ENCODE data around the gene ZNF394. TPM values are rescaled to one million over a fixed set of nuclear protein-coding genes. Genes with fewer than 3 reads are reported as not detected.

ZNF394 gene
- polyA plus RNA-seq, 1 of the 3 experiments (the other 2 are of a cell fraction) = 19.8 TPM

GRCh38 chr7:99468336-99468918 lies 31.7 kb downstream of the ZNF394 start:
- Histone ChIP-seq H3K4me2 (no peak overlapping the region), H3K4me3 (ENCODE audit: low read depth in 2 of 2, low read length in 1 of 2) (no peak overlapping the region), H4K20me1 (ENCODE audit: insufficient read depth) (no peaks in the 10 kb centered on the region), H3K79me2 (ENCODE audit: insufficient read depth) (peaks cover 38% of the 10 kb centered on the region), H2AFZ (ENCODE audit: low read depth) (no peak overlapping the region), H3F3A (replicated peaks; ENCODE audit: insufficient read depth) (peaks cover 16% of the 10 kb centered on the region), H3K4me1 (ENCODE audit: control insufficient read depth in 1 of 2, insufficient read depth in 2 of 2, low read depth in 1 of 2, low read length in 1 of 2) (peaks cover 4 to 7% of the 10 kb centered on the region in 2 experiments; a peak in 3 of 4 replicates), H3K36me3 (replicated peaks in 1 of 2; ENCODE audit: control insufficient read depth in 1 of 2, insufficient read depth in 2 of 2, low read length in 1 of 2) (peaks cover 6% of the 10 kb centered on the region in 2 experiments), H3K9me3 (no peaks in the 10 kb centered on the region), H3K9me2 (no peaks in the 10 kb centered on the region), H3K9ac (no peak overlapping the region), H3K27me3 (ENCODE audit: insufficient read depth) (no peaks in the 10 kb centered on the region), H3K27ac (ENCODE audit: low read depth in 2 of 2, low read length in 1 of 2) (no peak overlapping the region)
- WGBS (ENCODE audit: low lambda C conversion rate) = 86% methylated on average over 29 of the region's 29 CpGs
- DNase-seq = no peak
- TF ChIP-seq NFIC (IDR thresholded peaks at IDR 0.05; ENCODE audit: borderline replicate concordance) (no peak), USF1 (IDR thresholded peaks at IDR 0.05; ENCODE audit: borderline replicate concordance, low read depth) (no peak)
- CTCF ChIA-PET = no interaction called here
- POLR2A ChIA-PET = no interaction called here

GRCh38 chr7:99465421-99465768 lies 34.7 kb downstream of the ZNF394 start:
- Histone ChIP-seq H3K27ac (ENCODE audit: low read depth in 2 of 2, low read length in 1 of 2) (peak overlapping the region; percentile 68 to 75), H3K9me3 (no peaks in the 10 kb centered on the region), H3K9ac (peak overlapping the region; percentile 93), H3F3A (replicated peaks; ENCODE audit: insufficient read depth) (peaks cover 4% of the 10 kb centered on the region), H4K20me1 (ENCODE audit: insufficient read depth) (peaks cover 16% of the 10 kb centered on the region), H3K36me3 (replicated peaks in 1 of 2; ENCODE audit: control insufficient read depth in 1 of 2, insufficient read depth in 2 of 2, low read length in 1 of 2) (peaks cover 15 to 16% of the 10 kb centered on the region in 2 experiments), H3K9me2 (no peaks in the 10 kb centered on the region), H3K4me1 (ENCODE audit: control insufficient read depth in 1 of 2, insufficient read depth in 2 of 2, low read depth in 1 of 2, low read length in 1 of 2) (peaks cover 4 to 8% of the 10 kb centered on the region in 2 experiments; a peak in 2 of 4 replicates), H3K79me2 (ENCODE audit: insufficient read depth) (peaks cover 62% of the 10 kb centered on the region), H3K4me3 (ENCODE audit: low read depth in 2 of 2, low read length in 1 of 2) (peak overlapping the region; percentile 71 to 97), H2AFZ (ENCODE audit: low read depth) (peak overlapping the region; percentile 100), H3K27me3 (ENCODE audit: insufficient read depth) (no peaks in the 10 kb centered on the region), H3K4me2 (peak overlapping the region; percentile 95)
- TF ChIP-seq SIN3A (IDR thresholded peaks at IDR 0.05; ENCODE audit: borderline replicate concordance, low read depth, low read length) (no peak), REST (IDR thresholded peaks at IDR 0.05; ENCODE audit: low read depth, low read length) (no peak), RAD21 (IDR thresholded peaks at IDR 0.05; ENCODE audit: low read length) (no peak), USF1 (IDR thresholded peaks at IDR 0.05; ENCODE audit: borderline replicate concordance, low read depth) (no peak), EP300 (IDR thresholded peaks at IDR 0.05; ENCODE audit: borderline replicate concordance in 1 of 2, low read depth in 1 of 2, low read length in 1 of 2) (no peak)
- TF ChIP-seq, protein P1, sequence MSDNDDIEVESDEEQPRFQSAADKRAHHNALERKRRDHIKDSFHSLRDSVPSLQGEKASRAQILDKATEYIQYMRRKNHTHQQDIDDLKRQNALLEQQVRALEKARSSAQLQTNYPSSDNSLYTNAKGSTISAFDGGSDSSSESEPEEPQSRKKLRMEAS (IDR thresholded peaks at IDR 0.05; ENCODE audit: low read depth) = no peak
- TF ChIP-seq, protein P2, sequence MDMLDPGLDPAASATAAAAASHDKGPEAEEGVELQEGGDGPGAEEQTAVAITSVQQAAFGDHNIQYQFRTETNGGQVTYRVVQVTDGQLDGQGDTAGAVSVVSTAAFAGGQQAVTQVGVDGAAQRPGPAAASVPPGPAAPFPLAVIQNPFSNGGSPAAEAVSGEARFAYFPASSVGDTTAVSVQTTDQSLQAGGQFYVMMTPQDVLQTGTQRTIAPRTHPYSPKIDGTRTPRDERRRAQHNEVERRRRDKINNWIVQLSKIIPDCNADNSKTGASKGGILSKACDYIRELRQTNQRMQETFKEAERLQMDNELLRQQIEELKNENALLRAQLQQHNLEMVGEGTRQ (IDR thresholded peaks at IDR 0.05; ENCODE audit: borderline replicate concordance, low read depth, low read length) = no peak
- 7% methylated on average over 9 of the region's 9 CpGs for WGBS (ENCODE audit: low lambda C conversion rate)
- ChIA-PET POLR2A (interaction anchor here (0.6 to 1.1 kb wide), 4 partner anchors 10 to 636 kb away, joined by 3 to 6 read pairs (median 4); partner anchors contain the start of genes AP4M1 and MCM7), CTCF (interaction anchor here (0.6 to 1.7 kb wide), 5 partner anchors 20 to 115 kb away, joined by 3 to 5 read pairs (median 3); no protein-coding TSS in a partner anchor)
- DNase-seq = no peak
